Measurements from ENCODE around the gene TIMM44.

Gene TIMM44

GRCh38 chr19:7912144-7912696 is 31.2 kb downstream of the TIMM44 start:
- DNase-seq, result no peak

GRCh38 chr19:7911508-7912143 is 31.8 kb downstream of the TIMM44 start:
- no peak for DNase-seq

GRCh38 chr19:7910321-7911161 is 32.9 kb downstream of the TIMM44 start:
- DNase-seq, result no peak

GRCh38 chr19:7909471-7910067 is 33.9 kb downstream of the TIMM44 start:
- DNase-seq, result no peak

GRCh38 chr19:7908742-7909461 is 34.6 kb downstream of the TIMM44 start:
- no peak for DNase-seq

GRCh38 chr19:7908078-7908699 is 35.3 kb downstream of the TIMM44 start:
- DNase-seq, result no peak

- no peak for DNase-seq
Measured at GRCh38 chr19:7907544-7907943, 35.9 kb downstream of the TIMM44 start.

- no peak for DNase-seq
Measured at GRCh38 chr19:7907122-7907521, 36.3 kb downstream of the TIMM44 start.

- no peak for DNase-seq
Measured at GRCh38 chr19:7905859-7906258, 37.6 kb downstream of the TIMM44 start.

- no peak for DNase-seq
Measured at GRCh38 chr19:7905268-7905667, 38.2 kb downstream of the TIMM44 start.

GRCh38 chr19:7904074-7905020 is 39.1 kb downstream of the TIMM44 start:
- DNase-seq, result no peak

- peak; percentile 100 for DNase-seq
Measured at GRCh38 chr19:7903244-7904073, 40.0 kb downstream of the TIMM44 start, which contains the start of gene MAP2K7. Gene MAP2K7, plus strand, starts transcription at chr19:7903877. Its CDS starts 68 bp downstream, at chr19:7903945.

- no peak for DNase-seq
Measured at GRCh38 chr19:7902796-7903243, 40.6 kb downstream of the TIMM44 start.

- no peak for DNase-seq
Measured at GRCh38 chr19:7901337-7901736, 42.1 kb downstream of the TIMM44 start.

GRCh38 chr19:7900931-7901330 is 42.5 kb downstream of the TIMM44 start:
- DNase-seq, result no peak

GRCh38 chr19:7900401-7900870 is 43.0 kb downstream of the TIMM44 start:
- DNase-seq, result no peak

GRCh38 chr19:7899751-7900378 is 43.6 kb downstream of the TIMM44 start:
- no peak for DNase-seq

GRCh38 chr19:7898967-7899366 is 44.5 kb downstream of the TIMM44 start:
- DNase-seq, result no peak

GRCh38 chr19:7897292-7897691 is 46.2 kb downstream of the TIMM44 start:
- DNase-seq, result no peak

GRCh38 chr19:7895565-7895964 is 47.9 kb downstream of the TIMM44 start:
- DNase-seq, result no peak

Data from kidney glomerular epithelial cell (primary cell).